HG03558 (cell line): ENCODE results near the gene GLI3.

Source experiments
- ATAC-seq: cut with Tn5 transposase; IDR thresholded peaks from one replicate; pipeline ENCODE4 v1.9.1; 2021; ENCODE audit warnings: moderate number of reproducible peaks; ENCODE audit not compliant: unreplicated experiment; ENCODE audit errors: extremely low read depth

GLI3 gene

GRCh38 chr7:41981046-41982040 is 255.7 kb downstream of the GLI3 start:
- no peak for ATAC-seq

- ATAC-seq: no peak
Observed at GRCh38 chr7:41979834-41980307, 257.1 kb downstream of the GLI3 start.

DNA sequence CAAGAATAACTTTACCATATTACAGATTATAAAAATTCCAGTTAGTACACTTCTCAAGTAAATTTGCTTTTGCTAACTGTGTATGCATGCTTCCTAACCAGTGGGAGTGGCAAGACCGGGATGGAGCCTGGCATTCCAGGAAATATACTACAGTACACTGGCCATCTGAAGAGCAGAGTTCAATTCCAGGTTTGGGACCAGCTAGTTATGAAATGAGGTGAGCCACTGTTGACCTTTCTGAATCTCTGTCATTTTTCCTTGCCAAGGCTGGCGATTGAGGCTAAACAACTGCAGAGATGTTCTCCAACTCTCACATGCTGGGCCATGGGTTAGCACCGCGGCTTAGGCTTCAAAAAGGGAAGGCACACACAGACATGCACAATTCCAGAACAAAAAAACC is 258.2 kb downstream of the GLI3 start:
- ATAC-seq: no peak

- no peak for ATAC-seq
Observed at GRCh38 chr7:41977661-41978060, 259.3 kb downstream of the GLI3 start.

GRCh38 chr7:41977151-41977651 is 259.8 kb downstream of the GLI3 start:
- no peak for ATAC-seq

DNA sequence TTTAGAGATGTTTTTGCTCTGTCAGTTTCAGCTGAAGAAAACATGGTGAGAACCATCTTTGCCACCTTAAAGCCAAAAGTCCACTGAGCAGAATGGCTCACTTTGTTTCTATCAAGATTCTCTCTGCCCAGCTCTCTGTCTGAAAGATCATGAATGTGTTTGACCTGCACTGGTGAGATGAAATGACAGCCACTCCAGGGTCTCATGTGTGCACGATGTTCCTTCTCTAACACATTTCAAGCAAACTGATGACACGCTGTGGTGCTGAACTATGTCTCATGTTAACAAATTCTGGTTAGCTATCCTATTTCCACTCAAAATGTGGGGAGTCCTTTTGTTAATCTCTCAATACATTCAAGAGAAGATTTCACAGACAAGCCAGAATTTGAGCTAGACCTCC is 260.6 kb downstream of the GLI3 start:
- ATAC-seq: no peak

DNA sequence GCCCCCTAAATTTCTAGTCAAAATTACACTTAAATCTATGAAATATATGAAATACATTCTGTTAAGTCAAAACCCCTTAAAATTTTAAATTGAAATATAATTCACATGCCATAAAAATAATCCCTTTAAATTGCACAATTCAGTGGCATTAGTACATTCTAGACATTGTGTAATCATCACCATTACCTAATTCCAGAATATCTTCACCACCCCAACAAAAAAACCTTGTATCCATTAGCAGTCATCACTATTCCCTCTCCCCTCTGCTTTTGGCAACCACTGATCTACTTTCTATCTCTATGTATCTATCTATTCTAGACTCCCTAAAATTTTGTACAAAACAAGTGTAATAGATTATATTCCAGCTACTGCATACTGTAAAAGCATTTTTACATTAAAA is 261.2 kb downstream of the GLI3 start:
- no peak for ATAC-seq

GRCh38 chr7:41974870-41975557 is 262.0 kb downstream of the GLI3 start:
- no peak for ATAC-seq

DNA sequence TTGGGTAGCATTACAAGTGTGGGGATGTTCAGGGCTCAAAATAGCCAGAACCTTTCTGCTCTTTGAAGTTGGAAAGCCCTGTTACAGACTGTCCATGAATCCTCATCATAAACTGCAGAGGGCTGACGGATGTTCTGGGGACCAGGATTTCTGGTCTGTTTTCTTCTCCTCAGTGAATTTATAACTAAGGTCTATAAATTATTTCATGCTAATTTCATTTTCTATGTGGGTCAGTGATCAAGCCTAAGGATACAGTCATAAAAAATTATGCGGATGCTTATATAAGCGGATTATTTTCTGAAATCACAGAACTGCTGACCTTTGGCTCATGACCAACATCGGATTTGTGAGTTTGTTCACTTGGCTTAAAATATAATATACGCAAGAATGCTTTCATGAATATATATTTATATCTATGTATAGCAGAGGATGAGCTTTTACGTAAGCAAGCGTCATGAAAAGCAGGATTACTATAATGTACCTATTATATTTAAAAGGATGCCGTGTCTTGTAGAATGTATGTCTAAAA is 263.7 kb downstream of the GLI3 start:
- no peak for ATAC-seq

- no peak for ATAC-seq
Observed at GRCh38 chr7:41972776-41973175, 264.2 kb downstream of the GLI3 start.

GRCh38 chr7:41972270-41972669 is 264.7 kb downstream of the GLI3 start:
- ATAC-seq: no peak

DNA sequence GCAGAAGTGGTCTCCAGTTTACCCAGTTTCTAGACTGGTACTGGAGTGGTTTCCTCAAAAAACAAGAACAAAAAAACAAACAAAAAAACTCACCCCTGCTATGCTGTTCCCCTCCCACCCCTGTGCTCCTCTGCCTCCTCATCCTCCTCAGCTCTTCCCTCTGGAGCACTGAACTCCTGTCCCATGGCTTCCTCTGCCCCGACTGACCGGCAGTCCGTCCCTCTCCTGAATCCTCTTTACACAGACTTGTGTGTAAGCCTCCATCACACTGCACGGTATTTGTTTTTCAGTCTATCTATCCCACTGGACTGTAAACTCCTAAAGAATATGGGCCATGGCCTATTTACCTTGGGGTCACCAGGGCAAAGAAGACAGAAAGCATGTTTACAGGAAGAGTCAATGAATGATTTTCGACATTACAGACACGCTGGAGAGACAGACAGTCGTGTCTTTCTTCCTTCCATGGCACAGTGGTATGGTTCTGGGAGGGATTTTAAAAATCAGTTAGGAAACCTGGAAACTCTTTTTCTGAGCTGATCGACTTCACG is 265.3 kb downstream of the GLI3 start:
- no peak for ATAC-seq

DNA sequence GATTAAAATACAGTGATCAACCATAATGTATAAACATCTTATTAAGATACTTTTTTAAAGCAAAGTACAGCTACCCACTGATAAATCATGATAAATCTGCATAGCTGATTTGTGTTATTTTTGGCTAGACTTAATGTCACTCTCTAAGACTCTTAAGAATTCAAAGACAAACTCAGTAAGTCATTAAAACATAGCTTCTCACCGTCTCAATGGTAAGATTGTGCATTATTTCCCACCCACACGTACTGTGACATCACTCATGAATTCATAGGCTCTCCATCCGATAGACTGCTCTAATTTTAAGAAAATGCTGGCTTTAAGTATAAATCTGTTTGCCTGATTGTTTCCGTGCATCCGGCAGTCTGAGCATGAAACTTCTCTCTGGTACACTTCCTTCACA is 266.1 kb downstream of the GLI3 start:
- ATAC-seq: no peak

- no peak for ATAC-seq
Observed at GRCh38 chr7:41969561-41970105, 267.4 kb downstream of the GLI3 start.

DNA sequence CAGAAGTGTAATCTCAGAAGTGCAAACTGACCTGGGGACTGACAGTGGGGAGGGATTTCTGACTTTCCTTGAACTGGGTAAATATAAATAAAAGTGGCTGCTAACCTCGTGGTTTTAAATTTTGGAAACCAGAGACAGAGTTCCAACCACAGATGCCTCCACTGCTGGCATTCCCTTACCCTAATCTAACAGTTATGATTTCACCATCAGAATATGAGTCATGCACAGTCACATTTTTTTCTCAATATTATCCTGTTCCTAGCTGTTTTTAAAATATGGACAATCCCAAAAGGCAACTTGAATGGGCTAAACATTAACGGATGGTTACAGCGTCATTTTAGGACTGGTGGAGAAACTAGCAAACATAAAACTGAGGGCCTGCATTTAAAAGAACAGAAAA is 269.9 kb downstream of the GLI3 start:
- no peak for ATAC-seq

DNA sequence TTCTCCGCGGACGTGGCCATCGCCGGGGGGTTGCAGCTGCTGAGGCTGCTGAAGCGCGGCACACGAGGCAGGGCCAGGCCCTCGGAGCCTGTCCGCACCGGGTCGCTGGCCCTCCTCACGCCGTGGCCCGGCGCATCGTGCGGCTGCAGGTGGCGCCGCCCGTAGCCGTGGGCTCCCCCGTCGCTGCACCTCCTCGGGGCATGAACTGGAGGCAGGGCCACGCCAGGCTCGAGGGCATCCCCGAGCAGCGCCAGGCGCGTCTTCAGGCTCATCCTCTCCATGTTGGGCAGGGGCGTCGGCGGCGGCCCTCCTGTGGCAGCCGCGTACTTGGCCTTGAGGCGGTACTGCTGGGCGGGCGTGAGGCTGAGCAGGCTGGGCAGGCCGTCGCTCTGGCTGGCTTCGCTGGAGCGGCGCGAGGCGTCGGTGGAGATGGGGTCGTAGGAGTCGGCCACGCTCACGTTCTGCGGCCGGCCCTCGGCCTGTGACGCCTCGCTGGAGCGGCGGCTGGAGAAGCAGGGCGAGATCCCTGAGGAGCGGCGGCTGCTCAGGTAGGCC is 271.0 kb downstream of the GLI3 start:
- no peak for ATAC-seq

- ATAC-seq: no peak
Observed at GRCh38 chr7:41964849-41965745, 271.9 kb downstream of the GLI3 start.

DNA sequence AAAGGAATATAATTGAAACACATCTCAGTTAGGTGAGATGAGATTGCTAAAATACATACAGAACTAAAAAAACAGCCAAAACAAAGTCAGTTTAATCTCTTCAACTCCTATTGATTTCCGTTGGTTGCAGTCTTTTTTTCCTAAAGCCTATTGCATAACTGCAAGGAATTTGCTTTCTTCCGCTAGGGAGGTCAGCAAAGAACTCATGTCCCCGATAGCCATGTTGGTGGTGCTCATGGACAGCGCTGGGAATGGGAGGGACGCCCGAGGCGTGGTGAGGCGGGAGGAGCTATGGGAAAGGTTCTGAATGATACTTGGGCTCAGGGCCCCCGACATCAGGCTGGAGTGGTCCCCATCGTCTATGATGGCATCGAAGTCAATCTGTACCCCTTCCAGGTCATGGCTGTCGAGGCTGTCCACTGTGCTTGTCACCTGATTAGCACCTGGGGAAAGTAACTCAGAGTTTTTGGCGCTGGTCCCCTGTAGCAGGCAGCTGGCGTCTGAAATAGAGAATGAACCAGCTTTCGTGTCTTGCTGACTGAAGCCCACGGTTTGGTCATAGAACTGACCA is 272.7 kb downstream of the GLI3 start:
- ATAC-seq: no peak

DNA sequence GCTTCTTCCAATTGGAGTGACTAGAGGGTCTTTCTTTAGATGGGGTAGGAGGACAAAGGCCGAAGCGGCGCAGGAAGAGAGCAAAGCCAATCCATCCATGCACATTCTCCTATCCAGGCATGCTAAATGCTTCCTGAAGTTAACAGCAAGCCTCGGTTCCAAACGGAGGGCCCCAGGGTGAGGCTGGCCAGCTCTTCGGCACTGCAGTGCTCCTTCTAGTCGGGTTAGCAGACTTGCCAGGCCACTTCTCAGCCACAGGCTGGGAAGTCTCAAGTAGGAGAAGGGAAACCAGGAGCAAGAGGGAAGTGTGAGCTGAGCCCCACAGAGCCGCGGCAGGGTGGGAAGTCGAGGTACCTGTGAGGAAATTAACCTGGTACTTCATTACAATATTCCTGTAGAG is 280.3 kb downstream of the GLI3 start:
- ATAC-seq: no peak
